A549 (cell line): ENCODE data around the gene KCNJ1. TPM values are rescaled to one million over a fixed set of nuclear protein-coding genes. Genes with fewer than 3 reads are reported as not detected.

Source experiments
- ATAC-seq, 2 experiments: fragments of 200-7000 bp in 1 of 2; fragments of >200 bp in 1 of 2; cut with Nextera tagmentation in 1 of 2; cut with Tn5 transposase in 1 of 2; 3 replicates each; pipeline versions ENCODE4 v1.8.0 to v1.9.1; 2018 to 2020; ENCODE audit warnings: mild to moderate bottlenecking in 1 of 2, moderate library complexity in 1 of 2
- CTCF ChIA-PET: fragments of 300-600 bp; sonication (Branson Sonifier 250); formaldehyde crosslinking; extraction: SDS; loops from one replicate; lab custom pipeline; 2021; ENCODE audit warnings: antibody characterized with exemption, inconsistent platforms; lab: Yijun Ruan, JAX
- POLR2A ChIA-PET: fragments of 350-600 bp; formaldehyde crosslinking; extraction: SDS; loops from one replicate; lab custom pipeline; 2021; ENCODE audit warnings: antibody characterized with exemption, inconsistent platforms; lab: Yijun Ruan, JAX
- DNase-seq, 2 experiments: peaks; one replicate each; pipeline versions ENCODE4 v3.0.0 to v3.0.0-alpha.2; 2011 to 2016; ENCODE audit warnings: low read depth in 1 of 2, low spot score in 1 of 2
- FAIRE-seq: peaks from 2 replicates; lab custom pipeline; 2011; peaks lifted over from hg19 to GRCh38; lab: Jason Lieb, UNC
- H3K27ac ChIP-seq, 2 experiments: fragments of >200 bp; sonication (Bioruptor Twin); formaldehyde crosslinking; 3 replicates each; pipeline ENCODE4 v1.5.1; 2016 to 2017
- H3K4me1 ChIP-seq: fragments of >200 bp; sonication (Bioruptor Twin); formaldehyde crosslinking; 3 replicates; pipeline ENCODE4 v1.6.1; 2016
- H3K4me2 ChIP-seq: fragments of >200 bp; sonication (Bioruptor Twin); formaldehyde crosslinking; 3 replicates; pipeline ENCODE4 v1.6.1; 2016
- H3K4me3 ChIP-seq: fragments of >200 bp; sonication (Bioruptor Twin); formaldehyde crosslinking; 3 replicates; pipeline ENCODE4 v1.5.1; 2016
- H3K9me3 ChIP-seq: fragments of >200 bp; sonication (Bioruptor Twin); formaldehyde crosslinking; 3 replicates; pipeline ENCODE4 v1.6.1; 2016
- ATOH8 ChIP-seq: fragments of 250-450 bp; sonication (Bioruptor Pico); IDR thresholded peaks from 2 replicates; pipeline ENCODE4 v1.5.0; 2020; ENCODE audit warnings: low read depth, mild to moderate bottlenecking, moderate library complexity
- CBX2 ChIP-seq: fragments of 200-600 bp; sonication (generic); IDR thresholded peaks from 2 replicates; pipeline ENCODE4 v1.6.1; 2016; ENCODE audit warnings: low read depth, mild to moderate bottlenecking, borderline replicate concordance
- CHD2 ChIP-seq: fragments of 150-350 bp; IDR thresholded peaks from 2 replicates; pipeline ENCODE4 v1.6.1; 2014; ENCODE audit warnings: low read length; ENCODE audit not compliant: partially characterized antibody
- CHD4 ChIP-seq: fragments of 200-600 bp; sonication (generic); IDR thresholded peaks from 2 replicates; pipeline ENCODE4 v1.6.1; 2016; ENCODE audit warnings: antibody characterized with exemption, mild to moderate bottlenecking, borderline replicate concordance
- EHF ChIP-seq: fragments of 250-450 bp; sonication (Bioruptor Pico); IDR thresholded peaks from 2 replicates; pipeline ENCODE4 v1.5.0; 2020; ENCODE audit warnings: mild to moderate bottlenecking
- ESRRA ChIP-seq: fragments of 150-350 bp; IDR thresholded peaks from 2 replicates; pipeline ENCODE4 v1.6.1; 2014; ENCODE audit warnings: mild to moderate bottlenecking, low read length, borderline replicate concordance
- FOXS1 ChIP-seq: fragments of 250-450 bp; sonication (Bioruptor Pico); IDR thresholded peaks from 2 replicates; pipeline ENCODE4 v1.5.0; 2020; ENCODE audit warnings: mild to moderate bottlenecking, moderate library complexity
- GATA3 ChIP-seq: IDR thresholded peaks from 2 replicates; pipeline ENCODE4 v1.6.1; 2012; ENCODE audit warnings: borderline replicate concordance
- JUN ChIP-seq, 2 experiments: fragments of >200 bp; sonication (Bioruptor Twin); formaldehyde crosslinking; IDR thresholded peaks; 2 replicates in 1 of 2; 3 replicates in 1 of 2; pipeline ENCODE4 v1.6.1; 2016 to 2017
- MAZ ChIP-seq: fragments of 150-350 bp; IDR thresholded peaks from 2 replicates; pipeline ENCODE4 v1.6.1; 2014; ENCODE audit warnings: antibody characterized with exemption, low read depth, low read length, borderline replicate concordance
- MYC ChIP-seq: IDR thresholded peaks from 2 replicates; pipeline ENCODE4 v1.6.1; 2012; ENCODE audit warnings: mild to moderate bottlenecking, inconsistent platforms, low read length, improper control_type of control experiment, borderline replicate concordance
- POLR2A ChIP-seq: IDR thresholded peaks from 2 replicates; pipeline ENCODE4 v1.6.1; 2012; ENCODE audit warnings: mild to moderate bottlenecking, low read length
- POLR2AphosphoS2 ChIP-seq: conservative IDR thresholded peaks from 2 replicates; pipeline ENCODE4 v1.6.1; 2012; ENCODE audit warnings: low read length, improper control_type of control experiment, inconsistent platforms
- RARB ChIP-seq: fragments of 250-450 bp; sonication (Bioruptor Pico); IDR thresholded peaks from 2 replicates; pipeline ENCODE4 v1.8.0; 2021; ENCODE audit warnings: mild to moderate bottlenecking, moderate library complexity
- RNF2 ChIP-seq: fragments of 200-600 bp; sonication (generic); IDR thresholded peaks from 2 replicates; pipeline ENCODE4 v1.6.1; 2016; ENCODE audit warnings: low read depth, mild to moderate bottlenecking, antibody characterized with exemption, moderate library complexity, borderline replicate concordance
- SMC3 ChIP-seq: fragments of >200 bp; sonication (Bioruptor Twin); formaldehyde crosslinking; IDR thresholded peaks from 3 replicates; pipeline ENCODE4 v1.6.1; 2018; ENCODE audit warnings: inconsistent platforms
- SREBF2 ChIP-seq: fragments of 450-650 bp; IDR thresholded peaks from 2 replicates; pipeline ENCODE4 v1.6.1; 2014; ENCODE audit warnings: mild to moderate bottlenecking, moderate library complexity
- ZC3H11A ChIP-seq: fragments of 450-650 bp; IDR thresholded peaks from 2 replicates; pipeline ENCODE4 v1.6.1; 2014; ENCODE audit warnings: antibody characterized with exemption, mild to moderate bottlenecking
- ZNF302 ChIP-seq: fragments of 250-450 bp; sonication (Bioruptor Pico); IDR thresholded peaks from 2 replicates; pipeline ENCODE4 v1.9.0; 2021; ENCODE audit warnings: inconsistent platforms, mild to moderate bottlenecking, moderate library complexity
- ZSCAN20 ChIP-seq: fragments of 250-450 bp; sonication (Bioruptor Pico); IDR thresholded peaks from 2 replicates; pipeline ENCODE4 v1.8.0; 2022; ENCODE audit warnings: mild to moderate bottlenecking, moderate library complexity
- WGBS: methylation state at CpG from one replicate; pipeline ENCODE4 v1.1.6; 2017; ENCODE audit errors: missing lambda C conversion rate; 5-methylcytosine and 5-hydroxymethylcytosine counted together
- polyA plus RNA-seq, 4 experiments: library from polyadenylated mRNA; depleted of rRNA in 3 of 4; stranded (reverse); fragments of >200 nt; fragmentation: RNase III in 1 of 4; extraction: RNeasy Plus Mini Kit Qiagen cat#74134 plus additional on column Dnase treatment in 1 of 4; gene quantifications; 2 replicates in 3 of 4; 3 replicates in 1 of 4; pipeline ENCODE4 v1.2.3, GENCODE V29; 2011 to 2017
- TF ChIP-seq, protein P1 (sequence below): IDR thresholded peaks from 2 replicates; pipeline ENCODE4 v1.6.1; 2012

The KCNJ1 gene
- polyA plus RNA-seq, 2 of the 4 experiments (the other 2 are of a cell fraction): 0.12 TPM; not detected in 1

DNA sequence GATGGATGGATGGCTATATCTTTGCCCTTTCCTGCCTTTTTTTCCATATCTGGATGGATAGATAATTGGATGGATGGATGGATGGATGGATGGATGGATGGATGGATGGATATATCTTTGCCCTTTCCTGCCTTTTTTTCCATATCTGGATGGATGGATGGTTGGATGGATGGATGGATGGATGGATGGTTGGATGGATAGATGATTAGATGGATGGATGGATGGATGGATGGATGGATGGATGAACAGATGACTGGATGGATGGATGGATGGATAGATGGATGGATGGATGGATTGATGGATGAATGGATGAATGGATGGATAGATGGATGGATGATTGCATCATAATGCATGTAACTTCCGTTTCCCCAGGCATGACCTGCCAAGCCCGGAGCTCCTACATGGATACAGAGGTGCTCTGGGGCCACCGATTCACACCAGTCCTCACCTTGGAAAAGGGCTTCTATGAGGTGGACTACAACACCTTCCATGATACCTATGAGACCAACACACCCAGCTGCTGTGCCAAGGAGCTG lies 49.0 kb upstream of the KCNJ1 start:
- Histone ChIP-seq H3K9me3 (no peaks in the 10 kb centered on the region), H3K4me2 (no peak overlapping the region), H3K4me1 (no peaks in the 10 kb centered on the region), H3K27ac (no peak overlapping the region), H3K4me3 (no peak overlapping the region)
- TF ChIP-seq, protein P1, sequence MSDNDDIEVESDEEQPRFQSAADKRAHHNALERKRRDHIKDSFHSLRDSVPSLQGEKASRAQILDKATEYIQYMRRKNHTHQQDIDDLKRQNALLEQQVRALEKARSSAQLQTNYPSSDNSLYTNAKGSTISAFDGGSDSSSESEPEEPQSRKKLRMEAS: no peak
- TF ChIP-seq CBX2 (no peak), ZNF302 (CRISPR knock-in tag) (no peak), JUN (IDR thresholded peaks at IDR 0.05) (no peak), POLR2A (no peak), FOXS1 (CRISPR knock-in tag) (no peak), ZC3H11A (no peak), MAZ (no peak), MYC (no peak), ZSCAN20 (CRISPR knock-in tag) (no peak), POLR2AphosphoS2 (no peak)
- WGBS: 14% methylated on average over 3 of the region's 3 CpGs
- no peak for DNase-seq
- no peak for FAIRE-seq
- CTCF ChIA-PET: interaction anchor here (1.8 kb wide), 1 partner anchor 10 kb away, joined by 5 read pairs; no protein-coding TSS in a partner anchor
- POLR2A ChIA-PET: interaction anchor here (0.5 kb wide), 1 partner anchor 1086 kb away, joined by 4 read pairs; the partner anchor contains the start of gene PRDM10
- no peak for ATAC-seq

DNA sequence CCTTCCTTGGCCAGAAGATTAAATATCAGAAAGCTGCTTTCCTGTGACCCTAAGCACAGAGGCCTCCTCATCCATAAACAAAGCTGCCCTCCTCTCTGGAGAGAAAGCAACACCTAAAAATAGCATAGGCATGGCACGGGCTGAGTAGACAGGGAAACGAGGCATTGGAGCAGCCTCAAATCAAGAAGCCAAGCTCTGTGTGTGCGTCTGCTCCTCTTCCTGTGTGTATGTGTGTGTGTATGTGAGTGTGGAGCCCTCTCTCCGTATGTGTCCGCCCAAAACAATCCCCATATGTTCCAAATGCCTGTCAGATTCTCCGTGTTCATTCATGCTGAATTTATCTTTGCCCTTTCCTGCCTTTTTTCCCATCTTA lies 48.0 kb upstream of the KCNJ1 start:
- no peak overlapping the region for H3K27ac ChIP-seq
- DNase-seq: no peak
- H3K4me1 ChIP-seq: no peaks in the 10 kb centered on the region
- no peak for FAIRE-seq
- CTCF ChIA-PET: no interaction called here
- no peak for ATAC-seq
- no peak overlapping the region for H3K4me3 ChIP-seq
- no peak for TF ChIP-seq ESRRA
- no peak for TF ChIP-seq SREBF2
- TF ChIP-seq CHD2: no peak
- TF ChIP-seq SMC3: no peak
- no peak for TF ChIP-seq ATOH8 (CRISPR knock-in tag)
- TF ChIP-seq MYC: no peak
- TF ChIP-seq GATA3: no peak
- no peak for TF ChIP-seq RARB (CRISPR knock-in tag)
- no peak for TF ChIP-seq CHD4
- TF ChIP-seq, all 56 proteins: peak for 0
- POLR2A ChIA-PET: no interaction called here
- WGBS: 42% methylated on average over 5 of the region's 6 CpGs
- Histone ChIP-seq H3K9me3 (no peaks in the 10 kb centered on the region), H3K4me2 (no peak overlapping the region)

DNA sequence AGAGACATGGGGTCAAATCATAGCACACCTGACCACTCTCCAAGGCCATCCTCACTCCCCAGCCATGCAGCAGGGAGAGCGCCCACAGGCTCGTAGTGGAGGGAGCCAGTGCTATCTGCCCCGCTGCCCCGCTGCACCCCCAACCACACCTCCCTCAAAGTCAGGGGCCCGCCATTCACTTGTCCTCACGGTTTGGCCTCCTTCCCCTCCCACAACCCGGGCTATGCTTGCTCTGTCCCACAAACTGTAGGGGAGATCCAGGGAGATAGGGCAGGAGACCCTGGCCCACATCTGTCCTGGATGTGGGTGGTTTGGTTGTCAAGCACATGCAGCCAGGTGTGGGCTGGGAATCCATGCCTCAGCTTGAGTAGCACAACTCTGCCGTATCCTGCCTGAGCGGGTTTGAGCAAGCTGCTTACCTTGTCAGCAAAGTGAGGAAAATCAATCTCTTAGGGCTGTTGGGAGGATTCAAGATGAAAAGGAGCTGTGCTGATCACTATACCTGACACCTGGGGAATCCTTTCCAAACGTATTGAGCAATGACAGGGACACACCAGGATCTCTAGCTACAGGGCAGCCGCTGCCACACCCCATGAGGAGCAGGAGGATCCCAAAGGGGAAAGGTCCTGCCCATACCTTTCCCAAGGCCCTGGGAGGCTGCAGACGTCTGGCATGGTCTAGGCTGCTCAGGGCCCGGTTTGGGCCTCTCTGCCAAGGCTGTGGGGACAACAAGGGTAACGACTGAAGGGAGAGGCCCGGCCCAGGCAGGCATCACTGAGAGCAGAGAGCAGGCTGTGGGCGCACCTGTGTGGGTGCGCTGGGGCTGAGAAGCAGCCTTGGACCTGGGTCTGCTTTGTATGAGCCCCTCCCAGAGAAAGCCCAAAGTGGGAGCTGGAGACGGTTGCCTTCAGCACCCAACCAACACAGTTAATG lies 47.4 kb upstream of the KCNJ1 start:
- DNase-seq (no peak), ATAC-seq (no peak), FAIRE-seq (no peak)
- Histone ChIP-seq H3K4me1 (no peaks in the 10 kb centered on the region), H3K4me2 (no peak overlapping the region), H3K4me3 (no peak overlapping the region), H3K27ac (no peak overlapping the region), H3K9me3 (no peaks in the 10 kb centered on the region)
- WGBS: 16% methylated on average over 6 of the region's 18 CpGs
- TF ChIP-seq MYC (no peak), ATOH8 (CRISPR knock-in tag) (no peak), ZC3H11A (no peak), EHF (CRISPR knock-in tag) (no peak), SMC3 (no peak), RNF2 (no peak)
- ChIA-PET POLR2A (no interaction called here), CTCF (interaction anchor here (1.1 kb wide), 1 partner anchor 30 kb away, joined by 6 read pairs; no protein-coding TSS in a partner anchor)
